ENCODE results near the gene RHOBTB1.

- no peak for TF ChIP-seq POLR2A (IDR thresholded peaks at IDR 0.05)
- TF ChIP-seq CTCF (IDR thresholded peaks at IDR 0.05): no peak
Observed at GRCh38 chr10:60960031-60960430, 16.0 kb upstream of the RHOBTB1 start.
